SK-N-MC (cell line): Measurements from ENCODE around the gene CDK6.

ENCODE experiments used
- EZH2 ChIP-seq: fragments of 200-600 bp; sonication (generic); IDR thresholded peaks from one replicate; pipeline ENCODE4 v1.6.1; 2017; ENCODE audit warnings: antibody characterized with exemption
- FOXP2 ChIP-seq: optimal IDR thresholded peaks from 2 replicates; pipeline ENCODE3; 2011; ENCODE audit warnings: mild to moderate bottlenecking, moderate library complexity; ENCODE audit not compliant: insufficient read depth; ENCODE audit errors: extremely low read length, control extremely low read depth
- POLR2AphosphoS5 ChIP-seq: IDR thresholded peaks from 2 replicates; pipeline ENCODE4 v1.6.1; 2012; ENCODE audit warnings: mild to moderate bottlenecking, low read depth, low read length, borderline replicate concordance

GRCh38 chr7:92647011-92647625, 189.3 kb downstream of the CDK6 start:
- no peak for TF ChIP-seq POLR2AphosphoS5
- no peak for TF ChIP-seq EZH2
- TF ChIP-seq FOXP2 = no peak
